ENCODE data around the gene ADARB1.

GRCh38 chr21:45213392-45213791, 139.0 kb downstream of the ADARB1 start:
- no peak for TF ChIP-seq MAX (IDR thresholded peaks at IDR 0.05; ENCODE audit: low read depth)
- TF ChIP-seq, protein P1, sequence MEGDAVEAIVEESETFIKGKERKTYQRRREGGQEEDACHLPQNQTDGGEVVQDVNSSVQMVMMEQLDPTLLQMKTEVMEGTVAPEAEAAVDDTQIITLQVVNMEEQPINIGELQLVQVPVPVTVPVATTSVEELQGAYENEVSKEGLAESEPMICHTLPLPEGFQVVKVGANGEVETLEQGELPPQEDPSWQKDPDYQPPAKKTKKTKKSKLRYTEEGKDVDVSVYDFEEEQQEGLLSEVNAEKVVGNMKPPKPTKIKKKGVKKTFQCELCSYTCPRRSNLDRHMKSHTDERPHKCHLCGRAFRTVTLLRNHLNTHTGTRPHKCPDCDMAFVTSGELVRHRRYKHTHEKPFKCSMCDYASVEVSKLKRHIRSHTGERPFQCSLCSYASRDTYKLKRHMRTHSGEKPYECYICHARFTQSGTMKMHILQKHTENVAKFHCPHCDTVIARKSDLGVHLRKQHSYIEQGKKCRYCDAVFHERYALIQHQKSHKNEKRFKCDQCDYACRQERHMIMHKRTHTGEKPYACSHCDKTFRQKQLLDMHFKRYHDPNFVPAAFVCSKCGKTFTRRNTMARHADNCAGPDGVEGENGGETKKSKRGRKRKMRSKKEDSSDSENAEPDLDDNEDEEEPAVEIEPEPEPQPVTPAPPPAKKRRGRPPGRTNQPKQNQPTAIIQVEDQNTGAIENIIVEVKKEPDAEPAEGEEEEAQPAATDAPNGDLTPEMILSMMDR (IDR thresholded peaks at IDR 0.05): no peak
- TF ChIP-seq YY1 (IDR thresholded peaks at IDR 0.05; ENCODE audit: low read depth): no peak
- TF ChIP-seq, protein P2, sequence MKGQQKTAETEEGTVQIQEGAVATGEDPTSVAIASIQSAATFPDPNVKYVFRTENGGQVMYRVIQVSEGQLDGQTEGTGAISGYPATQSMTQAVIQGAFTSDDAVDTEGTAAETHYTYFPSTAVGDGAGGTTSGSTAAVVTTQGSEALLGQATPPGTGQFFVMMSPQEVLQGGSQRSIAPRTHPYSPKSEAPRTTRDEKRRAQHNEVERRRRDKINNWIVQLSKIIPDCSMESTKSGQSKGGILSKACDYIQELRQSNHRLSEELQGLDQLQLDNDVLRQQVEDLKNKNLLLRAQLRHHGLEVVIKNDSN (IDR thresholded peaks at IDR 0.05; ENCODE audit: borderline replicate concordance, low read depth): no peak
